HepG2 (cell line): ENCODE measurements around the gene TSPAN32. TPM values are rescaled to one million over a fixed set of nuclear protein-coding genes. Genes with fewer than 3 reads are reported as not detected.

Experiments used
- ARID3A ChIP-seq: IDR thresholded peaks from 2 replicates; pipeline ENCODE4 v1.6.1; 2012; ENCODE audit warnings: low read depth, low read length, improper control_type of control experiment
- CC2D1A ChIP-seq: sonication (generic); formaldehyde crosslinking; IDR thresholded peaks from 2 replicates; pipeline ENCODE4 v1.8.1; 2023; ENCODE audit warnings: mild to moderate bottlenecking, missing genetic modification reagents
- HMGXB3 ChIP-seq: sonication (generic); formaldehyde crosslinking; IDR thresholded peaks from 2 replicates; pipeline ENCODE4 v1.4.0; 2020; ENCODE audit warnings: missing genetic modification reagents, borderline replicate concordance
- NR2F2 ChIP-seq: IDR thresholded peaks from 2 replicates; pipeline ENCODE4 v1.6.1; 2012; ENCODE audit warnings: low read depth, inconsistent platforms, borderline replicate concordance
- PHB2 ChIP-seq: fragments of 450-650 bp; IDR thresholded peaks from 2 replicates; pipeline ENCODE4 v1.6.1; 2018; ENCODE audit not compliant: partially characterized antibody
- SRSF1 ChIP-seq: fragments of 200-400 bp; formaldehyde crosslinking; optimal IDR thresholded peaks from 2 replicates; pipeline ENCODE3; 2017; ENCODE audit warnings: mild to moderate bottlenecking, low read depth, low read length, moderate library complexity
- YEATS2 ChIP-seq: sonication (generic); formaldehyde crosslinking; IDR thresholded peaks from 2 replicates; pipeline ENCODE4 v1.4.0; 2020; ENCODE audit warnings: missing genetic modification reagents, borderline replicate concordance
- ZNF335 ChIP-seq: sonication (generic); formaldehyde crosslinking; IDR thresholded peaks from 2 replicates; pipeline ENCODE4 v1.4.0; 2020; ENCODE audit warnings: missing genetic modification reagents
- ZNF570 ChIP-seq: sonication (generic); formaldehyde crosslinking; IDR thresholded peaks from 2 replicates; pipeline ENCODE4 v1.4.0; 2020; ENCODE audit warnings: mild to moderate bottlenecking, missing genetic modification reagents, borderline replicate concordance
- ZNF678 ChIP-seq: sonication (generic); formaldehyde crosslinking; IDR thresholded peaks from 2 replicates; pipeline ENCODE4 v1.4.0; 2020; ENCODE audit warnings: mild to moderate bottlenecking, missing genetic modification reagents
- polyA plus RNA-seq, 8 experiments: library from polyadenylated mRNA; depleted of rRNA in 3 of 8; stranded (reverse) in 7 of 8; unstranded in 1 of 8; fragments of >200 nt; fragmentation: Illumina TruSeq in 4 of 8; extraction: Trizol in 4 of 8; gene quantifications; 2 replicates each; pipeline versions ENCODE4 v1.2.1 to v1.2.3, GENCODE V29; 2011 to 2016; ENCODE audit warnings: low read depth in 4 of 8, missing spikeins in 1 of 8, mixed read lengths in 1 of 8; ENCODE audit not compliant: insufficient read depth in 1 of 8
- total RNA-seq, 5 experiments: library from RNA; depleted of rRNA; stranded (reverse); fragments of >200 nt; fragmentation: Illumina TruSeq; extraction: Trizol; gene quantifications; 2 replicates each; pipeline ENCODE4 v1.2.3, GENCODE V29; 2016; ENCODE audit warnings: low read depth in 1 of 5

The TSPAN32 gene
- total and polyA plus RNA-seq, 2 of the 13 experiments (the other 11 are each of a cell fraction or from before 2014, with no cell fraction given): 0.09 to 0.70 TPM

GRCh38 chr11:2314136-2314524 is 12.3 kb downstream of the TSPAN32 start (continued):
- TF ChIP-seq ZNF570 (no peak), PHB2 (no peak), SRSF1 (no peak), YEATS2 (no peak), HMGXB3 (CRISPR knock-in tag) (no peak), ZNF335 (no peak), CC2D1A (CRISPR knock-in tag) (no peak), ZNF678 (CRISPR knock-in tag) (no peak), ARID3A (no peak), NR2F2 (no peak)
